K562 (cell line): ENCODE results near the gene TRAPPC8. TPM values are rescaled to one million over a fixed set of nuclear protein-coding genes. Genes with fewer than 3 reads are reported as not detected.

Experiments
- ATF1 ChIP-seq, 2 experiments: fragments of 450-650 bp in 1 of 2; IDR thresholded peaks; 2 replicates each; pipeline ENCODE4 v1.6.1; 2016; ENCODE audit warnings: missing compliant biosample characterization in 1 of 2, missing genetic modification characterization in 1 of 2
- CREB3 ChIP-seq: fragments of 450-650 bp; conservative IDR thresholded peaks from 2 replicates; pipeline ENCODE4 v1.6.1; 2016; ENCODE audit warnings: missing genetic modification characterization, low read depth, mild to moderate bottlenecking, missing compliant biosample characterization, moderate library complexity
- FOXA1 ChIP-seq: fragments of 450-650 bp; IDR thresholded peaks from 2 replicates; pipeline ENCODE4 v1.6.1; 2016; ENCODE audit warnings: mild to moderate bottlenecking, borderline replicate concordance
- FOXM1 ChIP-seq, 2 experiments: fragments of 450-650 bp in 1 of 2; sonication (generic) in 1 of 2; formaldehyde crosslinking in 1 of 2; IDR thresholded peaks; 2 replicates each; pipeline versions ENCODE4 v1.6.1 to v1.9.0; 2017 to 2022; ENCODE audit warnings: low read depth in 2 of 2, mild to moderate bottlenecking in 2 of 2, missing genetic modification reagents in 1 of 2, moderate library complexity in 1 of 2
- HDAC1 ChIP-seq, 2 experiments: fragments of 450-650 bp; IDR thresholded peaks; 2 replicates each; pipeline ENCODE4 v1.6.1; 2016 to 2017; ENCODE audit warnings: inconsistent platforms in 1 of 2, mild to moderate bottlenecking in 1 of 2, moderate library complexity in 1 of 2
- HNRNPK ChIP-seq: fragments of 200-400 bp; formaldehyde crosslinking; IDR thresholded peaks from one replicate; pipeline ENCODE4 v1.6.1; 2018; ENCODE audit warnings: mild to moderate bottlenecking, low read depth, low read length; ENCODE audit not compliant: poor library complexity, severe bottlenecking
- MAX ChIP-seq: sonication (generic); formaldehyde crosslinking; IDR thresholded peaks from 2 replicates; pipeline ENCODE4 v1.9.0; 2022; ENCODE audit warnings: mild to moderate bottlenecking, missing genetic modification reagents
- MAZ ChIP-seq, 2 experiments: fragments of 450-650 bp in 1 of 2; sonication (generic) in 1 of 2; formaldehyde crosslinking; IDR thresholded peaks in 1 of 2; conservative IDR thresholded peaks in 1 of 2; 2 replicates each; pipeline versions ENCODE4 v1.4.0 to v1.5.0; 2020; ENCODE audit warnings: mild to moderate bottlenecking in 1 of 2, missing genetic modification reagents in 1 of 2
- MTA3 ChIP-seq: fragments of 450-650 bp; formaldehyde crosslinking; IDR thresholded peaks from 2 replicates; pipeline ENCODE4 v1.6.1; 2017; ENCODE audit warnings: mild to moderate bottlenecking, borderline replicate concordance
- MXD1 ChIP-seq: fragments of 250-450 bp; sonication (Bioruptor Pico); IDR thresholded peaks from 2 replicates; pipeline ENCODE4 v1.8.0; 2021; ENCODE audit warnings: borderline replicate concordance, mild to moderate bottlenecking, moderate library complexity; ENCODE audit not compliant: poor library complexity, severe bottlenecking
- PCBP1 ChIP-seq: fragments of 200-400 bp; formaldehyde crosslinking; IDR thresholded peaks from 2 replicates; pipeline ENCODE4 v1.6.1; 2018; ENCODE audit warnings: mild to moderate bottlenecking, low read depth, low read length; ENCODE audit not compliant: poor library complexity, severe bottlenecking
- POLR2A ChIP-seq: fragments of 450-650 bp; conservative IDR thresholded peaks from 2 replicates; pipeline ENCODE4 v1.6.1; 2016
- TEAD2 ChIP-seq: fragments of 450-650 bp; IDR thresholded peaks from 2 replicates; pipeline ENCODE4 v1.6.1; 2016; ENCODE audit warnings: missing genetic modification characterization, control low read depth, missing compliant biosample characterization
- TFE3 ChIP-seq: fragments of 450-650 bp; formaldehyde crosslinking; IDR thresholded peaks from 2 replicates; pipeline ENCODE4 v1.4.0; 2020; ENCODE audit warnings: mild to moderate bottlenecking, mixed read lengths
- ZNF140 ChIP-seq: fragments of 250-450 bp; sonication (Bioruptor Pico); IDR thresholded peaks from 2 replicates; pipeline ENCODE4 v1.8.0; 2021; ENCODE audit warnings: moderate library complexity, mild to moderate bottlenecking, inconsistent platforms
- ZNF217 ChIP-seq: sonication (generic); formaldehyde crosslinking; IDR thresholded peaks from 2 replicates; pipeline ENCODE4 v1.8.0; 2022; ENCODE audit warnings: mild to moderate bottlenecking, missing genetic modification reagents
- ZNF609 ChIP-seq: sonication (generic); formaldehyde crosslinking; IDR thresholded peaks from 2 replicates; pipeline ENCODE4 v1.8.1; 2023; ENCODE audit warnings: missing genetic modification reagents, mild to moderate bottlenecking, borderline replicate concordance
- polyA plus RNA-seq, 8 experiments: library from polyadenylated mRNA; depleted of rRNA in 4 of 8; stranded (reverse) in 5 of 8; unstranded in 3 of 8; fragments of >200 nt; fragmentation: Nextera tagmentation in 2 of 8; fragmentation: Illumina TruSeq in 1 of 8; extraction: Ambion mirVana in 2 of 8; extraction: Trizol in 1 of 8; gene quantifications; 2 replicates each; pipeline versions ENCODE4 v1.2.1 to v1.2.3, GENCODE V29; 2011 to 2014; ENCODE audit warnings: inconsistent platforms in 1 of 8, missing spikeins in 1 of 8
- total RNA-seq, 7 experiments: library from RNA; depleted of rRNA in 6 of 7; stranded (reverse); fragments of >200 nt in 6 of 7; fragmentation: Illumina TruSeq in 2 of 7; extraction: Trizol in 2 of 7; gene quantifications; 2 replicates each; pipeline versions ENCODE4 v1.2.1 to v1.2.3, GENCODE V29; 2011 to 2021; ENCODE audit warnings: low replicate concordance in 1 of 7

TRAPPC8 gene
- total and polyA plus RNA-seq, 9 of the 15 experiments (the other 6 are each of a cell fraction or from before 2014, with no cell fraction given) = 20.1 to 111 (median 35.6) TPM

GRCh38 chr18:31942291-31942998 lies 483 bp downstream of the TRAPPC8 start (continued):
- TF ChIP-seq ATF1 (CRISPR knock-in tag; IDR thresholded peaks at IDR 0.05) (no peak), ATF1 (tag; IDR thresholded peaks at IDR 0.05) (no peak), MAX (CRISPR knock-in tag) (no peak), HDAC1 (IDR thresholded peaks at IDR 0.05) (peak in 1 of 2 experiments; percentile 15; a peak in 1 of 4 replicates), MXD1 (CRISPR knock-in tag) (no peak), MAZ (CRISPR knock-in tag; conservative IDR thresholded peaks at IDR 0.05 in 1 of 2, IDR thresholded peaks at IDR 0.05 in 1 of 2) (no peak), PCBP1 (peak; percentile 85), ZNF217 (CRISPR knock-in tag) (no peak), POLR2A (no peak; the same call in 1 of the 2 replicates), CREB3 (tag) (no peak), MTA3 (no peak; the same call in 1 of the 2 replicates), TFE3 (CRISPR knock-in tag) (no peak), ZNF609 (CRISPR knock-in tag) (no peak), ZNF140 (CRISPR knock-in tag) (no peak), FOXA1 (no peak), TEAD2 (no peak), FOXM1 (IDR thresholded peaks at IDR 0.05; ENCODE audit: low read depth) (no peak), FOXM1 (CRISPR knock-in tag; IDR thresholded peaks at IDR 0.05; ENCODE audit: low read depth) (no peak), HNRNPK (no peak)
